NCI-H146 treated with DMSO at 0.1 percent for 48 hours (cell line): ENCODE results near the gene TAGLN.
A peak's percentile ranks its signal among the peaks of the same experiment; 100 is the strongest.

Source experiments
- DNase-seq: peaks from one replicate; lab custom pipeline; 2025; ENCODE audit not compliant: unreplicated experiment; lab: John Stamatoyannopoulos, UW

Gene TAGLN

DNA sequence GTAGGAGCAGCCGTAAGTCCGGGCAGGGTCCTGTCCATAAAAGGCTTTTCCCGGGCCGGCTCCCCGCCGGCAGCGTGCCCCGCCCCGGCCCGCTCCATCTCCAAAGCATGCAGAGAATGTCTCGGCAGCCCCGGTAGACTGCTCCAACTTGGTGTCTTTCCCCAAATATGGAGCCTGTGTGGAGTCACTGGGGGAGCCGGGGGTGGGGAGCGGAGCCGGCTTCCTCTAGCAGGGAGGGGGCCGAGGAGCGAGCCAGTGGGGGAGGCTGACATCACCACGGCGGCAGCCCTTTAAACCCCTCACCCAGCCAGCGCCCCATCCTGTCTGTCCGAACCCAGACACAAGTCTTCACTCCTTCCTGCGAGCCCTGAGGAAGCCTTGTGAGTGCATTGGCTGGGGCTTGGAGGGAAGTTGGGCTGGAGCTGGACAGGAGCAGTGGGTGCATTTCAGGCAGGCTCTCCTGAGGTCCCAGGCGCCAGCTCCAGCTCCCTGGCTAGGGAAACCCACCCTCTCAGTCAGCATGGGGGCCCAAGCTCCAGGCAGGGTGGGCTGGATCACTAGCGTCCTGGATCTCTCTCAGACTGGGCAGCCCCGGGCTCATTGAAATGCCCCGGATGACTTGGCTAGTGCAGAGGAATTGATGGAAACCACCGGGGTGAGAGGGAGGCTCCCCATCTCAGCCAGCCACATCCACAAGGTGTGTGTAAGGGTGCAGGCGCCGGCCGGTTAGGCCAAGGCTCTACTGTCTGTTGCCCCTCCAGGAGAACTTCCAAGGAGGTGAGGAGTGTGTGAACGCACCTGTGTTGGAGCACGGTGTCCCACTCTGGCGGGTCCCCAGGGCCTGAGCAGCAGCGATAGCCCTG is at the start of gene TAGLN:
Gene TAGLN (plus strand): TSS at position 318 of the 863 bp plus-strand sequence. CDS start 3,644 bp downstream, outside the sequence.
- DNase-seq = no peak

DNA sequence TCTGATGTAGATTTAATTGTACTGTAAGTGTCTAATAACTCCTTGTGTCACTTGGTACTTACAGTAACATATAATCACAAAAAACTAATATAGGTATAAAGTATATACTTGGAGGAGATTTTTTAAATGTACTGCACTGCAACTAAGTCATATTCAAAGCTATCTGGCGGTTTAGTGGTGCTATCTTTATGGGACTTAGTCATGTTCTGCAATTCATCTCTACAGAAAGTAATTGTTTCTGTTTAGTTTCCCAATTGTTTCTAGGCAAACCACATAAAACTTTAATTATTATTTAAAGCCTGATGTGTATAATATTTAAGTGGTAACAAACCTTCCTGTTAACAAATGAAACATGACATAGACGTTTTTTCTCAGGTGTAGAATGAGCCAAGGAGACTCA is 47.1 kb upstream of the TAGLN start:
- no peak for DNase-seq

DNA sequence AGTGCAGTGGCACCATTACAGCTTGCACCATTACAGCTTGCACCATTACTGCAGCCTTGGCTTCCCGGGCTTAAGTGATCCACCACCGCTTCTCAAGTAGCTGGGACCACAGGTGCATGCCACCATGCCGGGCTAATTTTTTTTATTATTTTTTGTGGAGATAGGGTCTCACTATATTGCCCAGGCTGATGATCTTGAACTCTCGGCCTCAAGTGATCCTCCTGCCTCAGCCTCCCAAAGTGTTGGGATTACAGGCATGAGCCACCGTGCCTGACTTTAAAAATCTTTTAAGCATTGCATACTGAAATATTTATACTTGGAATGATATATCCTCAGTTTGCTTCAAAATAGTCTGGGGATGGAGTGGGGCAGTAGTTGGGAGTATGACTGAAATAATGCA is 44.7 kb upstream of the TAGLN start:
- no peak for DNase-seq

DNA sequence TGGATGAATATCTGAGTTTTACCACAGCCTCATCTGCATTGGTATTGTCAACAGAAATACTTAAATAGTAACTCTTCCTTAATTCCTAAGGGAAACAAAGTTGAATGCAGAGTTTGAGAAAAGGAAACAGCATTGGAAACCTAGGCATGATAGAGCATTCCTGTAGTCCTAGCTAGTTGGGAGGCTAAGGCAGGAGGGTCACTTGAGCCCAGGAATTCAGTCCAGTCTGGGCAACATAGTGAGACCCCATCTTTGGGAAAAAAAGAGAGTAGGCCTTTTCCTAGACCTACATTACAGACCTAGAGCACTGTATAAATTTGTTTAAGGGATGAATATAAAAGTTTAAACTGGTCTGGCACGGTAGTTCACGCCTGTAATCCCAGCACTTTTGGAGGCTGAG is 41.7 kb upstream of the TAGLN start:
- DNase-seq = no peak

DNA sequence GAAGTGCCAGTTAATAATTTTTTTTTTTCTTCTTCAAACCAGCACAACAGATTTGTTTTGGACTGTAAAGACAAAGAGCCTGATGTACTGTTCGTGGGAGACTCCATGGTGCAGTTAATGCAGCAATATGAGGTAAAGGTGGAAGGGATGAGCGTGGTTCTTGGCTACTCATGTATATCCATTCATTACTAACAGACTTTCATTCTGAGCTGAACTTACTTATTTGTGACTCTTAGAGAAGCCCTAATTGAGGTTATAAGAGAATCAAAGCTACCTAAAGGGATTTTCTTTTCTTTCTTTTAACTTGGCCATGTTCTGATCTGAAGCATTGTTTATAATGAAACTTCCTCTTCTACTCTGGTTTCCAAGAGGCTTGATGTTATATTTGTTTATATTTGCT is 39.3 kb upstream of the TAGLN start:
- DNase-seq = no peak

DNA sequence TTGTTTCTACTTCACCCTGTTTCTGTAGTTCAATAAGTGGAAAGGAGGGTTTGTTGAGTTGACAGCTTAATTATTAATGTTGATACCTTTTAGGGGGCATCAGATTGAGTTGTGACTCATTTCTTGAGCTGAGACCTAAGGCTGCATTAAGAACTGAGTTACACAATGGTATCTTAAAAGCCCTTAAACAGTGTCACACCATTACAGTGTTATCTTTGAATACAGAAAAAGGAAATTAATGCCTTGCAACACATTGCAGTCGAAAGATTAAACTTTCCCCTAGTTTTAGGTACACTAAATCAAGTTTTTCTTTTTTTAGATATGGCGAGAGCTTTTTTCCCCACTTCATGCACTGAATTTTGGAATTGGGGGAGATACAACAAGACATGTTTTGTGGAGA is 38.3 kb upstream of the TAGLN start:
- no peak for DNase-seq

DNA sequence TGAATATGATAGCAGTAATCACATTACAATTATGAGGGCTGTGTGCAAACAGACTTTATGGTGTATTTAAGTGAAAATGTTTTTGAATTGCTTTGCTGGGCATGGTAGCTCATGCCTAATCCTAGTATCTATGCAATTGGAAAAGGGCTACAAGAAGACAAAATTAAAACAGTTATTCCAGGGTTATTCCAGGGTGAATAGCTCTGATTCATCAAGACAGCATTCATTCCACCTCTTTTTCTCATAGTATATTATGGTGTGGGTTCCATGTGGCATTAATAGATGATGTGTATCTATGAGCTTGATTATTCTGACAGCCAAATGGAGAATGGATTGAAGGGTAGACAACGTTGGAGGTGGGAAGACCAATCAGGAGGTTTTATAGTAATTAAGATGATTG is 32.7 kb upstream of the TAGLN start:
- DNase-seq = no peak

DNA sequence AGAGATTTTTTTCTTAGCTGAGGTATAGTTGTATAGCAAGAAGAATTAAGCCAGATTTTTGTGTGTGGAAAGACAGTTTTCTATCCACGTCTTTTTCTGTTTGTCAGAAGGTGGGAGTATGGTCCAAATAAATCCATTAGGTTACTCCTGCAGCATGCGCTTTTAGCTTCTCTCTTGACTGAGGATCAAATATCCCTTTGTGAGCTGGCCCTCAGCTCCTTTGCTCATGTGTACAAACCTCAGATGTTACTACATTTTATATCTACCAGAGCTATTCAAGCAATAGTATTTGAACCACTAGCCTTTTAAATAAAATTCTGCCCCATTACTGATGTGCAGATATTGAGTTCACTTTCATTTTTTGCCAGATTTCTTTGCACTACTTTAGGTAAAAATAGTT is 29.4 kb upstream of the TAGLN start:
- DNase-seq = no peak

DNA sequence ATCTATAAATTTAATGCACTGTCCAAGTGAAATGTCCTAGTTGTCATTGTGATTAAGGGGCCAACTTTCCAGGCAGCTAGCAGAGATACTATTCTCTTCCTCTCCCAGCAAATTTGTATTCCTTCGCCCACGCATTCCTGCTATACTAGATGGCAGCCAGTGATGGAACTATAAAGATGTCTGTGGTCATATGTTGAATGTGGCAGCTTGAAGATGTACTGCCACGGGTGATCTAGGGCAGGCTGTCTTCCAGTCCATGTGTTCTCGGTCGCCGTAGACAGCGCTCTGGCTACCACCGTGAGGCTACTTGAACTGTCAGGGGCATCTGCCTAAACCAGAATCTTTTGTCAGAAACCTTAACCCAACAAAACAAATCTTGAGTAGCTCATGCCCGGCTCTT is 29.0 kb upstream of the TAGLN start:
- no peak for DNase-seq

DNA sequence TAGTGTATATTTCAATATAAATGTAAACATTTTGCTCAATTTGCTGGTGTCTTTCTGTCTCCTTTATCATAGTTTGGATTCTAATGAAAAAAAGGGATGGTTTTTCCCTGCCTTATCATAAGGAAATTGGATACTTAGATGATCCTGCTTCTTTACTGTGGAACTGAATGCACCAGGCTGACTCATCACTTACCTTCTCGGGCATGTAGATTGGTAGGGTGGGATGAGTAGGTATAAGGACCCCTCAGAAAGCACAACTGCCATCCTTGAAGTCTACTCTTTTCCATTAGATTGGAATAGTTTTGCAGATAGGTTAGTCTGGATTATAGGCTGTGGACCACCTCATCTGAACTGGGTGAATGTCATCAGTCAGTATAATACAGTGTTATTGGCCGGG is 28.2 kb upstream of the TAGLN start:
- no peak for DNase-seq

DNA sequence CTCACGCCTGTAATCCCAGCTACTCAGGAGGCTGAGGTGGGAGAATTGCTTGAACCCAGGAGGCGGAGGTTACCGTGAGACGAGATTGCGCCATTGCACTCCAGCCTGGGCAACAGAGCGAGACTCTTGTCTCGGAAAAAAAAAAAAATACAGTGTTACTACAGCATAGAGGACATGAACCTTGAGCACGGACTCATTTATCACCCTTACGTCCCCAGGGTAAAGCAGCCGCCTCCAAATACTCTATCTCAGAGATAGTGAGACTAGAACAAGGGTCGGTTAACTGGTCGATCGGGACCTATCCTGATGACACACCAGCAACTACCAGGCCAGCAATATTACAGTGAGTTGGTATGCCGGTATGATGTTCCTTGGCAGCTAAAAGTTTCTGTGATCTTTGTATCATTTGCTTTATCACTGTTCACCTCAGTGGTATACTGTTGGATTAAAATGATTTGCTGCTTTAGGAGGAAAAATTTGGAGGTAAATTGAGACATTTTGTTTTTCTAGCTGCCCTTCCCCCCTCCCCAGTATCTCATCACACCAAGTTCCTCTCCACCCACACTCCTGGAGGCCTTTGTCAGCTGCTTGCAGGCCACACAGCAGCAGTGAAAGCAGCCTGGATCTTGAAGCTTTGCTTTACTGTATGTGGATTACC is 27.6 kb upstream of the TAGLN start:
- no peak for DNase-seq

DNA sequence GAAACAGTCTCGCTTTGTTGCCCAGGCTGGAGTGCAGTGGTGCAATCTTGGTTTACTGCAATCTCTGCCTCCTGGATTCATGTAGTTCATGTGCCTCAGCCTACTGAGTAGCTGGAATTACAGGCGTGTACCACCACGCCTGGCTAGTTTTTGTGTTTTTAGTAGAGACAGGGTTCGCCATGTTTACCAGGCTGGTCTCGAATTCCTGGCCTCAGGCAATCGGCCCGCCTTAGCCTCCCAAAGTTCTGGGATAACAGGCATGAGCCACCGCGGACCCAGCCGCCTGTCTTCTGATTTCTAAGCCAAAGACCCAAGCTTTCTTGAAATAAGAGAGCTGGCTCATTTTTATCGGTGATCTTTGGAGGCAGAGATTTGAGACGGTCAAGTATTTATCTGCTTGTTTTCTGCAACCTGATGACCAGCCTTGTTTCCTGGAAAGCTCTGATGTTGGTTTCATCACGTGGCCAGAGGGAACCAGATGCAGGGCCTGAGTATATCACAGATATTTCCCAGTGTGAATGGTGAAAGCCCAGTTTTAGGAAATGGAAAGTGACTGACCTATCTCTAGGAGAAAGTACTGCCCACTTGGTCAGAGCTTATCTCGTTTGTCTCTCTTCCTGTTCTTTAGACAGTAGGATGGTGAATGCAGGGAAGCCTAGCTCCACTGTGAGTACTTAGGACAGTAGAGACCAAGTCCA is 26.3 kb upstream of the TAGLN start:
- DNase-seq = no peak

DNA sequence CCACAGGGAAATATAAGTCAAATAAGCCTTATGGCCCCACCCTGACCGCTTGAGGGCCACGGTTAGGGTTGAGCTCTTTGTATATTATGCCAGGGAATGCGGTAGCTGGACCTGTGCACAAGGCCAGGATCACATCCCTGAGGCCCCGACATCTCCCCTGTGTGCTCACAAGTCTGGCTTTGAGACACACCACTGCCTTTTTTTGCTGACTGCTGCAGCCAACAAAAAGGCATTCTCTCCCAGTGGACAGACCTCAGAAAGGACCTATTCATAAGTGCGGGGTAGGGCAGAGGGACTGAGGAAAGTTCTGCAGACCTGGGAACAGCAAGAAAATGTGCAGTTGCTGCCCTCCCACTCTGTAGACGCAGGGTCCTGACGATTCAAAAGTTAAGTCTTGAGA is 24.1 kb upstream of the TAGLN start:
- DNase-seq = no peak

DNA sequence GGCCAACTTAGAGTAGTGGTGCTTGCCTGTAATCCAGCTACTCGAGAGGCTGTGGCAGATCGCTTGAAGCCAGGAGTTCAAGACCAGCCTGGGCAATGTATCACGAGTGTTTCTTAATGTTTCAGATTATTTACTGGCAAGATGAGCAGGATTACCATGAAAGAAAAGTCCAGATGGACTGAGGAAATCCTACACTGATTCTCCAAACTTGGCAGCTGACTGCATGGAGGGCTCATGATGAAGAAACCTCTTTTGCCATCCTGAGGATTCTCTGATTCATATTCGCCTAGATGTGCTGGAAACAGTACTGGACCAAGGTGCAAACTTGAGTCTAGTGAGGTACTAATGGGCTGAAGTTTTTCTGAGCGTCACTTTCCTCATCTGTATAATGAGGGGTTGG is 23.4 kb upstream of the TAGLN start:
- no peak for DNase-seq

DNA sequence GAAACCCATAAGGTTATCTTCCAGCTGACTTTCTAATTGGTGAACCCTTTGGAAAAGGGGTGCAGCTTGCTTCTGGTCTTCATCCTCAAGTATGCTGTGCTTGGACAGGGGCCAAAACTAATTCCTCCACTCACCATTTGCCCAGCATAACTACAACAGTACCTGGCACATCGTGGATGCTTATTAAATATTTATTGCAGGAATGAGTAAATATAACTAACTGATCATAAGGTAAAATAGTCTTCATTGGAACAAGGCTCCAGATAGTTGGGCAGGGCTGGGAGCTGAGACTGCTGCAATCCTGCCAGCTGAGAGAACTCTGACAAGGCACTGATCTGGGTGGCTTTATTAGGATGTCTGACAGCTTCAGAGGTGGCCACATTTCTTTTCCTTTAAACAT is 23.0 kb upstream of the TAGLN start:
- no peak for DNase-seq

DNA sequence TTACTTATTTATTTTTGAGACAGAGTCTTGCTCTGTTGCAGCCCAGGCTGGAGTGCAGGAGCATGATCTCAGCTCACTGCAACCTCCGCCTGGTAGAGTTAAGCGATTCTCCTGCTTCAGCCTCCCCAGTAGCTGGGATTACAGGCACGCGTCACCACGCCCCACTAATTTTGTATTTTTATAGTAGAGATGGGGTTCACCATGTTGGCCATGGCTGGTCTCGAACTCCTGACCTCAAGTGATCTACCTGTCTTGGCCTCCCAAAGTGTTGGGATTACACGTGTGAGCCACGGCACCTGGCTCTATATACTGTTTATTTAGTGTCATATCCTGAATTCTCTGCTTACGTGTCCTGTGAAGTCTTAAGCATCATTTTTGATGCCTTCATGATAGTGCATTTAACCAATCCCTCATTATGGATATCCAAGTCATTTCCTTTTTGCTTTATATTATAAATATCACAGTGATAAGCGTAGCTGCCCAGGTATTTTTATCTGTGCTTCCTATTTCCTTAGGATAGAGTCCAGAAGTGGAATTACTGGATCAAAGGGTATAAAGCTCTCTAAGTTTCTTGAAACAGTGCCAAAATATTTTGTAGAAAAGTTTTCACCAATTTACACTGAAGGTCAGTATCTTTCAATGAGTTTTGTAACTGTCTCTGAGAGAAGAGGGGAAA is 21.5 kb upstream of the TAGLN start:
- DNase-seq = no peak

DNA sequence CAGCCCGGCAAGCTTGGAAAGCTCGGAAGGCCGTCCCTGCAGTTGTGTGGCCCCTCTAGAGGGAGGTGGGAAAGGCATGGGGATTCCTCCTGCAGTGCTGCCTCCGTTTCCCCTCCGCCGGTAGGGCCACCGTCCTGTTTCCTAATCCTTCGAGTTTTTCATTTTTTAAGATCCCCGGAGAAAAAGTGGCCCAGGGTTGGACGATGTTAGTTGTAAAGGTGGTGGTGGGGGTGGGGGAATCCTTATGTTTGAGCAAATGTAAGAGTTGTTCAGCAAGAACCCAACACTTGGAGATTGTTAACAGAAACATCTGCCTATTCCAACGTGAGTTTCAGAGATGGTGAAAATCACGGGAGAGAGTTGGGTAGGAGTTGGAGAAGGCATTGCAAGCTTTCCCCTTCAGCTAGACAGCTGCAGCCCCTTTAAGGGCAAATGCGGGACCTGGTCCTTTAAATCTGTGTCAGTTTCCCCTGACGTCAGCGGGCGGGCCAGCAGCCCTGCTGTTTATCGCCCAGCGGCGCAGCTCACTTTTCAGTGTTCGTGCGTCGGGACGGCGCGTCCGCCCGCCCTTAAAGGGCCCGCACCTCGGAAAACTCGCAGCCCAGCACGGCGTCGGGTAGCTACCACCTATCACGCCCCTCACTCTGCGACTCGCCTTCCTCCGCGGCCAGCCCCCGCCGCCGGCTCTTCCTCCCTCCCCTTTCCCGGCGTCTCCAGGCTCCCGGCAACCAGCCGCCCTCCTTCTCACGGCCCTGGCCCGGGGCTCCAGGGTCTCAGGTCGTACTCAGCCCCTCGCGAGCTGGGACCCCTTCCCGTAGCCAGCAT is 20.7 kb upstream of the TAGLN start, which contains the start of gene SIDT2:
Gene SIDT2 (plus strand): TSS at position 534 of the 825 bp plus-strand sequence. CDS start 521 bp downstream, outside the sequence.
- DNase-seq = peak; percentile 76

DNA sequence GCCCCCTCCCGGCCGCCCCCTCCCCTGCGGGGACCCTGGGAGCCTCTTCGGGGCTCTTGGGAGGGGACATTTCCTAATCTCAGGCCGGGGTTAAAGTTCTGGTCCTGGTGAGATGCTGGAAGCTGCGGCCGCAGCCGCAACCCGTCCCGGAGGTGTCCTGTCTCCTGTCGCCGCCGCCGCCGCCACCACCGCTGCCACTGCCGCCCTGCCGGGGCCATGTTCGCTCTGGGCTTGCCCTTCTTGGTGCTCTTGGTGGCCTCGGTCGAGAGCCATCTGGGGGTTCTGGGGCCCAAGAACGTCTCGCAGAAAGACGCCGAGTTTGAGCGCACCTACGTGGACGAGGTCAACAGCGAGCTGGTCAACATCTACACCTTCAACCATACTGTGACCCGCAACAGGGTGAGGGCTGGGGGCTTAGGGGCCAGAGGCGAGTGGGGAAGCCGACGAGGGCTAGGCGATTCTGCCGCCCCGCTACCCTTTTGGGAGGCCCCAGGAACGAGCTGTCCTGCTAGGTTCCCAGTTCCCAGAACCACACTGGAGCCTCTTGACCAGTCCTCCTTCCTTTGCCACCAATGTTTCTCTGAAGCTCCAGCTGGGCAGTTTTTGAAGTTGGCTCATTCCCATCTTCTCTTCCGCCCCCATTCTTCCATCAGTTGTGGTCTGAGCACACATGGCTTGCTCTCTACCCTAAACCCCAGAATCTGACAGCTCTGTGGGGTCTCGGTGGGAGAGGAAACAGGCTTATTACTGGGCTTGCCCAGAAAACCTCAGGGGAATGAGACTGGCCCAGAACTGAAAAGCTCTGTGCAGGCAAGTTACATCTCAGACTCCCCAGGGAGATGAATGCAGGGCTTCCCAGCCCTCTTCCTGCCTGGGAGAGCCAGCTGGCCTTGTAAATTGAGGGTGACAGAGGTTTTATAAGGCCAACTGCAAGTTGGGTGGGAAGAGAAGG is 19.8 kb upstream of the TAGLN start:
- DNase-seq = no peak

DNA sequence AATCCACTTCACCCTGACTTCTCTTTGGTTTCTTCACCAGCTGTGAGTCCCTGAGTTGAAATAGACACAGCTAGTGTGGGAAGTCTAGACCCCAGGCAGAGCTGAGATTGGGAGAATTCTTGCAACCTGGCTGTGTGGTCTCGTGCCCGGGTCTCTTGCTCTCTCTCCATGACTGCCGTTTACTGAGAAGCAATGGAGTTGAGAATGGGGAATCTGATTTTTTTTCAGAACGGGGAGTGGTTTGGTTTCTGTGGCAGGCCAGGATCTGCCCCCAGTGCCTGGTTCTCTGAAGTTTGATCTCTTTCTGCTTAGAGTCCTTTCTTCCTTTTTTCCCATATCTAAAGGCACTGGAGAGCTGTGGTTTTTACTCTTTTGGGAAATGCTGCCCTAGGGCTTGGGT is 19.1 kb upstream of the TAGLN start:
- no peak for DNase-seq
